ENCODE data around the gene CA11.

- TF ChIP-seq POLR2A (IDR thresholded peaks at IDR 0.05), result no peak
- TF ChIP-seq, protein P1, sequence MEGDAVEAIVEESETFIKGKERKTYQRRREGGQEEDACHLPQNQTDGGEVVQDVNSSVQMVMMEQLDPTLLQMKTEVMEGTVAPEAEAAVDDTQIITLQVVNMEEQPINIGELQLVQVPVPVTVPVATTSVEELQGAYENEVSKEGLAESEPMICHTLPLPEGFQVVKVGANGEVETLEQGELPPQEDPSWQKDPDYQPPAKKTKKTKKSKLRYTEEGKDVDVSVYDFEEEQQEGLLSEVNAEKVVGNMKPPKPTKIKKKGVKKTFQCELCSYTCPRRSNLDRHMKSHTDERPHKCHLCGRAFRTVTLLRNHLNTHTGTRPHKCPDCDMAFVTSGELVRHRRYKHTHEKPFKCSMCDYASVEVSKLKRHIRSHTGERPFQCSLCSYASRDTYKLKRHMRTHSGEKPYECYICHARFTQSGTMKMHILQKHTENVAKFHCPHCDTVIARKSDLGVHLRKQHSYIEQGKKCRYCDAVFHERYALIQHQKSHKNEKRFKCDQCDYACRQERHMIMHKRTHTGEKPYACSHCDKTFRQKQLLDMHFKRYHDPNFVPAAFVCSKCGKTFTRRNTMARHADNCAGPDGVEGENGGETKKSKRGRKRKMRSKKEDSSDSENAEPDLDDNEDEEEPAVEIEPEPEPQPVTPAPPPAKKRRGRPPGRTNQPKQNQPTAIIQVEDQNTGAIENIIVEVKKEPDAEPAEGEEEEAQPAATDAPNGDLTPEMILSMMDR (IDR thresholded peaks at IDR 0.05), result no peak
Observed at GRCh38 chr19:48607359-48607755, 38.6 kb downstream of the CA11 start.

All from heart left ventricle (tissue), 13 donors.